ENCODE results near the gene UBB. TPM values are rescaled to one million over a fixed set of nuclear protein-coding genes. Genes with fewer than 3 reads are reported as not detected.

Gene UBB
- 1,000 to 10,000 TPM; 2,345 to 2,908 TPM for total RNA-seq

GRCh38 chr17:16380640-16381495, at the start of gene UBB:
Gene UBB (plus strand): TSS chr17:16381091. CDS start chr17:16381908, 817 bp downstream.

DNA sequence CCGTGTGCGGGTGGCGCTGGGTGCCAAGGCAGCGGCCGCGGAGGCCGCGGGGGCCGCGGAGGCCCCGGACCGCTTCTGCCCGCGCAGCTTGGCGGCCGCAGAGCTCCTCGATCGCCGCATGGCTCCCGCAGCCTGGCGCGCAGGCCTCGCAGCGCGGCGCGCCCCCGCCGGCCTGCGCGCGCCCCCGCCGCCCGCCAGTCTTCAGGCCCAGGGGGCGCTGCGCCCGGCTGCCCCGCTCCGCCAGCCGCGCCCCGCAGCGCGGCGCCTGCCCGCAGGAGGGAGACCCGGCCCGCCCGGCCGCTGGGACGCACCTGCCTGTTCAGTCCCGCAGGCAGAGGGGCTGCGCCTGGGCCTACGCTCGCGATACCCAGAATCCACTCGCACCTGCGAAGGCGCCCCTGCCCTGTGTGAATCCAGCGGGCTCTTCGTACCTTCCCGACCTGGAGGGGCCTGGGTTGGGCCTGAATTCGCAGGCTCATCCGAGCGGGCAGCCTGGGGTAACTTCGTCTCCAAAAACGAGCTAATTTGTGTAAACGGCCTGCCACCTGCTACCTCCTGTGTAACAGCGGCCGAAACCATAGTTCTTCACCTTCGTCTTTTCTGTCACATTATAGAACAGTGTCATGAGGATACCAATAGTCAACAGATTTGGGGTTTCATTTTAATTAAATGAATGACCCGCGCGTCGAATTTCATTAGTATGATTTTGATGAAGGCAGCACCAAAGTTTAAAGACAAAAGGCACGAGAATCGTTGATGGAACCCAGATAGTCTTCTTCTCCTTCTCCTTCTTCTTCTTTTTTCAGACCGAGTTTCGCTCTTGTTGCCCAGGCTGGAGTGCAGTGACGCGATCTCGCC, 27.3 kb upstream of the UBB start, which contains the start of gene CENPV:
CENPV (minus strand) TSS at position 153 of the 858 bp plus-strand sequence; CDS start at position 120, 33 bp downstream.

GRCh38 chr17:16415031-16415924, 34.4 kb downstream of the UBB start, which contains the start of gene TRPV2:
Gene TRPV2 (plus strand): TSS chr17:16415571. CDS start chr17:16417669, 2,098 bp downstream.

Other genes with a start within 250 kb of the UBB start
- 10 to 100 TPM; 47.0 to 55.7 TPM for gene NCOR1, start 165.6 kb upstream of the UBB start, total RNA-seq
- gene PIGL, start 163.9 kb upstream of the UBB start, total RNA-seq: 10 to 100 TPM; 13.7 to 22.0 TPM
- gene CENPV, start 27.6 kb upstream of the UBB start, total RNA-seq: 1 to 10 TPM; 3.8 to 5.0 TPM
- 100 to 1,000 TPM; 163 to 190 TPM for gene TRPV2, start 34.5 kb downstream of the UBB start, total RNA-seq
- gene LRRC75A, start 111.1 kb downstream of the UBB start, total RNA-seq: under 1 TPM; 0.33 to 0.34 TPM
- gene ZNF287, start 188.1 kb downstream of the UBB start, total RNA-seq: 1 to 10 TPM; 3.3 to 4.1 TPM